Nephron (organoid): ENCODE measurements around the gene OXGR1.

ENCODE experiments used
- H3K27ac Mint-ChIP-seq, 3 experiments: 2 replicates each; pipeline ENCODE4 v1.8.0; 2020; ENCODE audit warnings: mixed read lengths in 3 of 3, mild to moderate bottlenecking in 2 of 3, moderate library complexity in 1 of 3
- H3K27me3 Mint-ChIP-seq: 2 replicates; pipeline ENCODE4 v1.8.0; 2021; ENCODE audit warnings: low read depth, mild to moderate bottlenecking, moderate library complexity, mixed read lengths
- H3K36me3 Mint-ChIP-seq: 2 replicates; pipeline ENCODE4 v1.8.0; 2020; ENCODE audit warnings: low read depth, mixed read lengths
- H3K4me1 Mint-ChIP-seq: 2 replicates; pipeline ENCODE4 v1.8.0; 2020; ENCODE audit warnings: mixed read lengths
- H3K4me3 Mint-ChIP-seq, 3 experiments: 2 replicates each; pipeline ENCODE4 v1.8.0; 2020; ENCODE audit warnings: mild to moderate bottlenecking in 3 of 3, mixed read lengths in 3 of 3, moderate library complexity in 2 of 3
- H3K9me3 Mint-ChIP-seq: 2 replicates; pipeline ENCODE4 v1.8.0; 2020; ENCODE audit warnings: mixed read lengths
- CTCF ChIP-seq, 3 experiments: fragments of 200-600 bp; sonication (generic); IDR thresholded peaks; one replicate each; pipeline ENCODE4 v1.5.0; 2021; ENCODE audit warnings: antibody characterized with exemption in 3 of 3; ENCODE audit not compliant: unreplicated experiment in 3 of 3

OXGR1 gene

GRCh38 chr13:96966415-96967102 lies 27.7 kb downstream of the OXGR1 start:
- Mint-ChIP-seq H3K4me3 (no peak overlapping the region), H3K4me1 (no peaks in the 10 kb centered on the region), H3K9me3 (peaks cover 51% of the 10 kb centered on the region), H3K36me3 (peaks cover 13% of the 10 kb centered on the region), H3K27me3 (no peaks in the 10 kb centered on the region), H3K27ac (no peak overlapping the region)
- TF ChIP-seq CTCF (IDR thresholded peaks at IDR 0.05; ENCODE audit: unreplicated experiment in 3 of 3) = no peak

- Mint-ChIP-seq H3K27me3 (no peaks in the 10 kb centered on the region), H3K9me3 (peaks cover 35% of the 10 kb centered on the region), H3K36me3 (peaks cover 7% of the 10 kb centered on the region), H3K4me3 (no peak overlapping the region), H3K27ac (no peak overlapping the region), H3K4me1 (no peaks in the 10 kb centered on the region)
- TF ChIP-seq CTCF (IDR thresholded peaks at IDR 0.05; ENCODE audit: unreplicated experiment in 3 of 3) = no peak
Measured at GRCh38 chr13:96963786-96964475, 30.3 kb downstream of the OXGR1 start.

DNA sequence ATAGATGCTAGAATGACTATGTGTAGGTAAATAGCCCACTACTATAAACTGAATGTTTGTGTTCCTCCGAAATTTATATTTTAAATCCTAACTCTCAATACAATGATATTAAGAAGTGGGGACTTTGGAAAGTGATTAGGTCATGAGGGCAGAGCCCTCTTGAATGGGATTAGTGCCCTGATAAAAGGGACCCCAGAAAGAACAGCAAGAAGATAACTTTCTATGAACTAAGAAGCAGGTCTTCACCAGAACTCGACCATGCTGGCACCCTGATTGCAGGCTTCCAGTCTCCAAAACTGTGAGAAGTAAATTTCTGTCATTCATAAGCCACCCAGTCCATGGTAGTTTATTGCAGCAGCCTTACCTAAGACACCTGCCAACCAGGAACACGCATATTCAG lies 33.9 kb downstream of the OXGR1 start:
- Mint-ChIP-seq H3K9me3 (peaks cover 7% of the 10 kb centered on the region), H3K27me3 (no peaks in the 10 kb centered on the region), H3K36me3 (no peaks in the 10 kb centered on the region), H3K4me1 (no peaks in the 10 kb centered on the region), H3K4me3 (no peak overlapping the region), H3K27ac (no peak overlapping the region)
- TF ChIP-seq CTCF (IDR thresholded peaks at IDR 0.05; ENCODE audit: unreplicated experiment in 3 of 3) = no peak

GRCh38 chr13:96958286-96958891 lies 35.9 kb downstream of the OXGR1 start:
- Mint-ChIP-seq H3K4me3 (no peak overlapping the region), H3K36me3 (no peaks in the 10 kb centered on the region), H3K4me1 (no peaks in the 10 kb centered on the region), H3K27me3 (no peaks in the 10 kb centered on the region), H3K9me3 (peaks cover 4% of the 10 kb centered on the region), H3K27ac (no peak overlapping the region)
- peak; percentile 73 to 81 (median 74) for TF ChIP-seq CTCF (IDR thresholded peaks at IDR 0.05; ENCODE audit: unreplicated experiment in 3 of 3)

GRCh38 chr13:96952595-96952994 lies 41.7 kb downstream of the OXGR1 start:
- Mint-ChIP-seq H3K4me1 (no peaks in the 10 kb centered on the region), H3K4me3 (no peak overlapping the region), H3K36me3 (no peaks in the 10 kb centered on the region), H3K27me3 (no peaks in the 10 kb centered on the region), H3K9me3 (no peaks in the 10 kb centered on the region), H3K27ac (no peak overlapping the region)
- TF ChIP-seq CTCF (IDR thresholded peaks at IDR 0.05; ENCODE audit: unreplicated experiment in 3 of 3) = no peak
